Tibial nerve (tissue), 4 donors: Measurements from ENCODE around the gene PPFIA2. TPM values are rescaled to one million over a fixed set of nuclear protein-coding genes. Genes with fewer than 3 reads are reported as not detected.
A peak's percentile ranks its signal among the peaks of the same experiment; 100 is the strongest.

ENCODE experiments used
- DNase-seq, 2 donors: peaks; one replicate each; pipeline ENCODE4 v3.0.0-alpha.2; 2019; ENCODE audit warnings: low spot score in 2 of 2
- H3K27ac ChIP-seq, 4 donors: fragments of 200-600 bp; sonication (generic) in 3 of 4; one replicate each; pipeline ENCODE4 v1.5.1; 2017 to 2019; ENCODE audit warnings: mild to moderate bottlenecking in 1 of 4
- H3K27me3 ChIP-seq, 2 donors: fragments of 200-600 bp; sonication (generic) in 1 of 2; one replicate each; pipeline versions ENCODE4 v1.5.1 to v1.6.0; 2017 to 2019
- H3K36me3 ChIP-seq, 3 donors: fragments of 200-600 bp; sonication (generic); one replicate each; pipeline ENCODE4 v1.5.1; 2018 to 2019
- H3K4me1 ChIP-seq, 4 donors: fragments of 200-600 bp; sonication (generic) in 3 of 4; one replicate each; pipeline ENCODE4 v1.5.1; 2017 to 2019
- H3K4me3 ChIP-seq, 4 donors: fragments of 200-600 bp; sonication (generic) in 3 of 4; one replicate each; pipeline ENCODE4 v1.5.1; 2017 to 2019; ENCODE audit warnings: mild to moderate bottlenecking in 1 of 4, moderate library complexity in 1 of 4
- H3K9me3 ChIP-seq, 4 donors: fragments of 200-600 bp; sonication (generic) in 3 of 4; one replicate each; pipeline ENCODE4 v1.5.1; 2017 to 2019
- EP300 ChIP-seq, 2 donors: sonication (generic); formaldehyde crosslinking; IDR thresholded peaks; one replicate each; pipeline ENCODE4 v1.6.1; 2017; ENCODE audit warnings: antibody characterized with exemption in 2 of 2, mild to moderate bottlenecking in 1 of 2
- POLR2A ChIP-seq, 2 donors: fragments of 450-650 bp; IDR thresholded peaks; one replicate each; pipeline ENCODE4 v1.6.1; 2017; ENCODE audit warnings: antibody characterized with exemption in 2 of 2, mild to moderate bottlenecking in 2 of 2, moderate library complexity in 2 of 2
- WGBS, 2 donors: methylation state at CpG; one replicate each; pipeline ENCODE4 v1.1.5; 2018; 5-methylcytosine and 5-hydroxymethylcytosine counted together
- total RNA-seq, 4 donors: library from RNA; depleted of rRNA; stranded (reverse); fragments of >200 nt; gene quantifications; one replicate each; pipeline ENCODE4 v1.1.0, GENCODE V29; 2016
- TF ChIP-seq, protein P1 (sequence below), 5 experiments: fragments of 200-600 bp in 3 of 5; fragments of 450-650 bp in 2 of 5; sonication (generic) in 3 of 5; IDR thresholded peaks; one replicate each; pipeline ENCODE4 v1.5.1; 2016 to 2019; ENCODE audit warnings: antibody characterized with exemption in 5 of 5, mild to moderate bottlenecking in 3 of 5, moderate library complexity in 2 of 5

The PPFIA2 gene
- total RNA-seq, 4 donors from 2014 or later = 5.5 to 20.3 (median 13.2) TPM

GRCh38 chr12:81249976-81250375 is 509.2 kb downstream of the PPFIA2 start:
- Histone ChIP-seq H3K27me3 (no peaks in the 10 kb centered on the region), H3K4me3 (no peak overlapping the region), H3K4me1 (peaks cover 0 to 6% (median 3%) of the 10 kb centered on the region in 4 donors), H3K9me3 (no peaks in the 10 kb centered on the region), H3K36me3 (no peaks in the 10 kb centered on the region), H3K27ac (no peak overlapping the region)
- WGBS, 2 donors = 51 to 56% methylated on average over 2 of the region's 2 CpGs
- TF ChIP-seq POLR2A (IDR thresholded peaks at IDR 0.05) (no peak), EP300 (IDR thresholded peaks at IDR 0.05) (no peak)
- TF ChIP-seq, protein P1, sequence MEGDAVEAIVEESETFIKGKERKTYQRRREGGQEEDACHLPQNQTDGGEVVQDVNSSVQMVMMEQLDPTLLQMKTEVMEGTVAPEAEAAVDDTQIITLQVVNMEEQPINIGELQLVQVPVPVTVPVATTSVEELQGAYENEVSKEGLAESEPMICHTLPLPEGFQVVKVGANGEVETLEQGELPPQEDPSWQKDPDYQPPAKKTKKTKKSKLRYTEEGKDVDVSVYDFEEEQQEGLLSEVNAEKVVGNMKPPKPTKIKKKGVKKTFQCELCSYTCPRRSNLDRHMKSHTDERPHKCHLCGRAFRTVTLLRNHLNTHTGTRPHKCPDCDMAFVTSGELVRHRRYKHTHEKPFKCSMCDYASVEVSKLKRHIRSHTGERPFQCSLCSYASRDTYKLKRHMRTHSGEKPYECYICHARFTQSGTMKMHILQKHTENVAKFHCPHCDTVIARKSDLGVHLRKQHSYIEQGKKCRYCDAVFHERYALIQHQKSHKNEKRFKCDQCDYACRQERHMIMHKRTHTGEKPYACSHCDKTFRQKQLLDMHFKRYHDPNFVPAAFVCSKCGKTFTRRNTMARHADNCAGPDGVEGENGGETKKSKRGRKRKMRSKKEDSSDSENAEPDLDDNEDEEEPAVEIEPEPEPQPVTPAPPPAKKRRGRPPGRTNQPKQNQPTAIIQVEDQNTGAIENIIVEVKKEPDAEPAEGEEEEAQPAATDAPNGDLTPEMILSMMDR (IDR thresholded peaks at IDR 0.05) = no peak
- no peak for DNase-seq

- Histone ChIP-seq H3K4me1 (peaks cover 0 to 6% (median 3%) of the 10 kb centered on the region in 4 donors), H3K27ac (peak overlapping the region in 2 of 4 donors; percentile 32 to 45), H3K36me3 (no peaks in the 10 kb centered on the region), H3K27me3 (no peaks in the 10 kb centered on the region), H3K4me3 (no peak overlapping the region), H3K9me3 (no peaks in the 10 kb centered on the region)
- TF ChIP-seq POLR2A (IDR thresholded peaks at IDR 0.05) (no peak), EP300 (IDR thresholded peaks at IDR 0.05) (no peak)
- TF ChIP-seq, protein P1 (IDR thresholded peaks at IDR 0.05) = no peak
- 29 to 32% methylated on average over 4 of the region's 4 CpGs for WGBS, 2 donors
- no peak for DNase-seq
These were observed 513.1 kb downstream of the PPFIA2 start for GRCh38 chr12:81245907-81246570.

DNA sequence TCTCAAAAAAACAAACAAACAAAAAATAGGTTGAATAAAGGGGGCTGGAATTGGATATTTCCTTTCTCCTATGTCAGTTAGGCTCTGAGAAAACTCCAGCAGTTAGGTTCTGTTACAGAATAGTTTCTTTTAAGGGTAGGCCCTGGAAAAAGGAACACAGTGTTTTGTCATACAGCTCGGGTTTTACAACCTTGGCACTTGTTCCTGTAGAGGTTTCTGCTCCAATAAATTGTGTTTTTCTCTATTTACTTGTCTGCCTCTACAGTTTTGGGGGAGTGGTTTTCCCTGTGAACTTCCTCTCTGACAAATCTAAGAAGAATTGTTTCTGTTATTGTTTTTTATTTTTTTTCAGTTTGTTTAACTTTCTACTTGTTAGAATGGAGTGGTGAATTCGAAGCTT is 513.7 kb downstream of the PPFIA2 start:
- H3K4me3 ChIP-seq = no peak overlapping the region
- peak overlapping the region in 2 of 4 donors; percentile 32 to 56 for H3K27ac ChIP-seq
- peaks cover 0 to 6% (median 3%) of the 10 kb centered on the region in 4 donors for H3K4me1 ChIP-seq
- no peaks in the 10 kb centered on the region for H3K27me3 ChIP-seq
- 21 to 24% methylated on average over 2 of the region's 2 CpGs for WGBS, 2 donors
- TF ChIP-seq POLR2A (IDR thresholded peaks at IDR 0.05) (no peak), EP300 (IDR thresholded peaks at IDR 0.05) (no peak)
- TF ChIP-seq, protein P1 (IDR thresholded peaks at IDR 0.05) = no peak
- no peaks in the 10 kb centered on the region for H3K36me3 ChIP-seq
- no peaks in the 10 kb centered on the region for H3K9me3 ChIP-seq
- DNase-seq = no peak

- TF ChIP-seq, protein P1 (IDR thresholded peaks at IDR 0.05) = no peak
- no peak for TF ChIP-seq POLR2A (IDR thresholded peaks at IDR 0.05)
- TF ChIP-seq EP300 (IDR thresholded peaks at IDR 0.05) = no peak
- Histone ChIP-seq H3K4me3 (no peak overlapping the region), H3K27ac (no peak overlapping the region), H3K36me3 (peaks cover 0 to 14% (median 0%) of the 10 kb centered on the region in 3 donors), H3K9me3 (no peaks in the 10 kb centered on the region), H3K4me1 (no peaks in the 10 kb centered on the region), H3K27me3 (no peaks in the 10 kb centered on the region)
- 86 to 89% methylated on average over 3 of the region's 3 CpGs for WGBS, 2 donors
- DNase-seq = no peak
These were observed 527.4 kb downstream of the PPFIA2 start for GRCh38 chr12:81231574-81232368.

DNA sequence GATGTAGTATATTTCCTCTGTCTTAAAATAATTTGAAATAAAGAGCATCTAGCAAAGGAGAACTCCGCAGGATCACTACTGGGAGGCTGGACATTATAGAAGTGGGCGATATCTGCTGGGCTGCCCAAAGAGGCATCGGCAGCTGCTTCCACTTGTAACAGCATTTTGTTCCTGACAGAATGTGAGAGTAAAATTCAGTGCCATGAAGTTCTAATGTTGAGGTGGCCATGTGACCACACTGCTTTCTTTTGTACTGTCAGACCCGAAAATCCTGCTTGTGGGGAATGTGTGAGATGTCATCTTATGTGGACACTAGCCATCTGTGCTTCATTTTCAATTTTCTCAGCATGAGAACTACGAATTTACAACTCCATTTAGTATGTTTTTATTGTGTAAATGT is 529.4 kb downstream of the PPFIA2 start:
- Histone ChIP-seq H3K36me3 (peaks cover 0 to 18% (median 0%) of the 10 kb centered on the region in 3 donors), H3K27me3 (no peaks in the 10 kb centered on the region), H3K4me1 (no peaks in the 10 kb centered on the region), H3K4me3 (no peak overlapping the region), H3K9me3 (no peaks in the 10 kb centered on the region), H3K27ac (no peak overlapping the region)
- 58% methylated on average over 5 of the region's 5 CpGs for WGBS, 2 donors
- TF ChIP-seq EP300 (IDR thresholded peaks at IDR 0.05) (no peak), POLR2A (IDR thresholded peaks at IDR 0.05) (no peak)
- TF ChIP-seq, protein P1 (IDR thresholded peaks at IDR 0.05) = no peak
- no peak for DNase-seq
